CD14-positive monocyte (primary cell): ENCODE data around the gene EDIL3. TPM values are rescaled to one million over a fixed set of nuclear protein-coding genes. Genes with fewer than 3 reads are reported as not detected.

ENCODE experiments used
- DNase-seq, 3 donors: peaks; one replicate each; pipeline ENCODE4 v3.0.0-alpha.2; 2011 to 2022
- H2AFZ ChIP-seq: 2 replicates; pipeline ENCODE4 v1.6.0; 2012; ENCODE audit warnings: mild to moderate bottlenecking, low read depth, low read length, inconsistent platforms; ENCODE audit not compliant: insufficient read depth, poor library complexity, severe bottlenecking
- H3K27ac ChIP-seq, 2 donors: 1 replicate in 1 of 2; 2 replicates in 1 of 2; pipeline ENCODE4 v1.5.1; 2012 to 2013; ENCODE audit warnings: low read length in 2 of 2, control low read depth in 1 of 2, inconsistent platforms in 1 of 2, low read depth in 1 of 2, mild to moderate bottlenecking in 1 of 2
- H3K27me3 ChIP-seq, 2 donors: one replicate each; pipeline versions ENCODE4 v1.6.0 to v1.6.1; 2011 to 2013; ENCODE audit warnings: low read length in 2 of 2; ENCODE audit not compliant: control insufficient read depth in 2 of 2, insufficient read depth in 2 of 2
- H3K36me3 ChIP-seq, 2 donors: replicated peaks in 1 of 2; 1 replicate in 1 of 2; 2 replicates in 1 of 2; pipeline versions ENCODE4 v1.5.1 to v1.6.1; 2012 to 2013; ENCODE audit warnings: low read length in 2 of 2, control low read depth in 1 of 2, inconsistent platforms in 1 of 2, mild to moderate bottlenecking in 1 of 2; ENCODE audit not compliant: insufficient read depth in 2 of 2, control insufficient read depth in 1 of 2
- H3K4me1 ChIP-seq, 2 donors: 1 replicate in 1 of 2; 2 replicates in 1 of 2; pipeline versions ENCODE4 v1.5.1 to v1.6.1; 2012 to 2013; ENCODE audit warnings: low read length in 2 of 2, control low read depth in 1 of 2, inconsistent platforms in 1 of 2, mild to moderate bottlenecking in 1 of 2, moderate library complexity in 1 of 2; ENCODE audit not compliant: insufficient read depth in 2 of 2, control insufficient read depth in 1 of 2
- H3K4me2 ChIP-seq: replicated peaks from 2 replicates; pipeline ENCODE3; 2012; ENCODE audit warnings: low read length, moderate library complexity, mild to moderate bottlenecking; ENCODE audit not compliant: poor library complexity, severe bottlenecking; ENCODE audit errors: extremely low read depth
- H3K4me3 ChIP-seq, 3 experiments: fragments of 200-600 bp in 1 of 3; sonication (generic) in 1 of 3; replicated peaks in 1 of 3; 1 replicate in 2 of 3; 2 replicates in 1 of 3; pipeline ENCODE4 v1.5.1; 2011 to 2013; ENCODE audit warnings: low read length in 3 of 3, mild to moderate bottlenecking in 3 of 3, control low read depth in 2 of 3, low read depth in 2 of 3, inconsistent platforms in 1 of 3, moderate library complexity in 1 of 3
- H3K79me2 ChIP-seq: 2 replicates; pipeline ENCODE4 v1.6.0; 2012; ENCODE audit warnings: mild to moderate bottlenecking, control low read depth, inconsistent platforms, low read length, moderate library complexity; ENCODE audit not compliant: insufficient read depth
- H3K9ac ChIP-seq: 2 replicates; pipeline ENCODE4 v1.6.0; 2017; ENCODE audit warnings: low read length, mild to moderate bottlenecking; ENCODE audit not compliant: insufficient read depth, poor library complexity, severe bottlenecking
- H3K9me3 ChIP-seq, 2 donors: replicated peaks in 1 of 2; 1 replicate in 1 of 2; 2 replicates in 1 of 2; pipeline versions ENCODE4 v1.5.1 to v1.6.1; 2012 to 2013; ENCODE audit warnings: low read length in 2 of 2, control low read depth in 1 of 2; ENCODE audit not compliant: control insufficient read depth in 1 of 2, insufficient read depth in 1 of 2
- H4K20me1 ChIP-seq: 2 replicates; pipeline ENCODE4 v1.6.0; 2012; ENCODE audit warnings: mild to moderate bottlenecking, low read length, control low read depth, moderate library complexity; ENCODE audit not compliant: insufficient read depth
- H3K27ac Mint-ChIP-seq, 7 donors: one replicate each; pipeline ENCODE4 v1.8.0; 2020; ENCODE audit warnings: mild to moderate bottlenecking in 7 of 7, mixed read lengths in 7 of 7, moderate library complexity in 6 of 7, inconsistent platforms in 2 of 7
- H3K27me3 Mint-ChIP-seq, 3 donors: one replicate each; pipeline ENCODE4 v1.8.0; 2021 to 2022; ENCODE audit warnings: low read depth in 3 of 3, mild to moderate bottlenecking in 3 of 3, mixed read lengths in 3 of 3, moderate library complexity in 3 of 3, inconsistent platforms in 1 of 3
- H3K36me3 Mint-ChIP-seq, 2 donors: one replicate each; pipeline ENCODE4 v1.8.0; 2020; ENCODE audit warnings: mixed read lengths in 2 of 2, inconsistent platforms in 1 of 2, mild to moderate bottlenecking in 1 of 2
- H3K4me1 Mint-ChIP-seq: one replicate; pipeline ENCODE4 v1.8.0; 2020; ENCODE audit warnings: mild to moderate bottlenecking, mixed read lengths
- H3K4me3 Mint-ChIP-seq, 2 donors: one replicate each; pipeline ENCODE4 v1.8.0; 2020; ENCODE audit warnings: mild to moderate bottlenecking in 2 of 2, mixed read lengths in 2 of 2, moderate library complexity in 1 of 2
- H3K9me3 Mint-ChIP-seq, 7 donors: one replicate each; pipeline ENCODE4 v1.8.0; 2020 to 2022; ENCODE audit warnings: mixed read lengths in 7 of 7, mild to moderate bottlenecking in 6 of 7, moderate library complexity in 6 of 7, inconsistent platforms in 2 of 7
- CTCF ChIP-seq: fragments of 200-600 bp; IDR thresholded peaks from one replicate; pipeline ENCODE4 v1.8.0; 2022; ENCODE audit warnings: antibody characterized with exemption, mild to moderate bottlenecking
- WGBS: methylation state at CpG from one replicate; pipeline ENCODE4 v1.1.5; 2013; ENCODE audit warnings: missing lambda C conversion rate; ENCODE audit not compliant: insufficient coverage; 5-methylcytosine and 5-hydroxymethylcytosine counted together
- intact Hi-C, 2 donors: fragments of 100-400 bp; cut with micrococcal nuclease; formaldehyde crosslinking; loops; one replicate each; pipeline versions ENCODE4 v1.15.0 to v1.15.1; 2023
- polyA plus RNA-seq, 3 donors: library from polyadenylated mRNA; depleted of rRNA in 1 of 3; unstranded in 2 of 3; stranded (reverse) in 1 of 3; fragments of 300-500 nt in 2 of 3; fragments of >200 nt in 1 of 3; fragmentation: Illumina TruSeq in 2 of 3; gene quantifications; 1 replicate in 2 of 3; 2 replicates in 1 of 3; pipeline ENCODE4 v1.2.3, GENCODE V29; 2012 to 2021

The EDIL3 gene
- polyA plus RNA-seq, 3 donors = 0.09 TPM; not detected in 2

- Mint-ChIP-seq H3K9me3 (no peaks in the 10 kb centered on the region), H3K4me1 (no peaks in the 10 kb centered on the region), H3K27me3 (peaks cover 0 to 4% (median 2%) of the 10 kb centered on the region in 3 donors), H3K27ac (no peak overlapping the region), H3K36me3 (no peaks in the 10 kb centered on the region), H3K4me3 (no peak overlapping the region)
- WGBS = 83% methylated on average over 2 of the region's 4 CpGs
- Histone ChIP-seq H3K36me3 (no peaks in the 10 kb centered on the region), H3K79me2 (no peaks in the 10 kb centered on the region), H3K27ac (no peak overlapping the region), H3K9ac (no peak overlapping the region), H2AFZ (no peak overlapping the region), H3K4me1 (no peaks in the 10 kb centered on the region), H4K20me1 (no peaks in the 10 kb centered on the region), H3K9me3 (no peaks in the 10 kb centered on the region), H3K4me3 (no peak overlapping the region), H3K4me2 (no peak overlapping the region), H3K27me3 (no peaks in the 10 kb centered on the region)
- no peak for DNase-seq
- intact Hi-C loops = no loop called here
- TF ChIP-seq CTCF = no peak
Measured at GRCh38 chr5:84248013-84248412, 136.7 kb downstream of the EDIL3 start.

DNA sequence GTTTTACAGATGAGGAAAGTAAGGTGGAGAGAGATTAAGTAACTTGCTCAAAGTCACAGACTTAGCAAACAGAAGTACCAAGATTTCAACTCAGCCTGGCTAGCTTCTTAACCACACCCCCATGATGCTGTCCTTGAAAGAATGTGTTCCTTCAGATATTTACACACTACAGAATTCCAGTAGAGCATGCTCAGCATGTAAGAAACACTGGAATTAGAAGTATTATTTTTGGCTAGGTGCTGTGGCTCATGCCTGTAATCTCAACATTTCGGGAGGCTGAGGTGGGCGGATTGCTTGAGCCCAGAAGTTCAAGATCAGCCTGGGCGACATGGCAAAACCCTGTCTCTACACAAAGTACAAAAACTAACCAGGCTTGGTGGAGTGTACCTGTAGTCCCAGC lies 142.4 kb downstream of the EDIL3 start:
- H3K4me3 Mint-ChIP-seq = no peak overlapping the region
- Histone ChIP-seq H2AFZ (no peak overlapping the region), H3K9me3 (no peaks in the 10 kb centered on the region), H3K4me2 (no peak overlapping the region), H3K27ac (no peak overlapping the region), H3K79me2 (no peaks in the 10 kb centered on the region), H3K36me3 (no peaks in the 10 kb centered on the region), H3K27me3 (no peaks in the 10 kb centered on the region), H3K4me3 (no peak overlapping the region), H3K9ac (no peak overlapping the region), H4K20me1 (no peaks in the 10 kb centered on the region), H3K4me1 (no peaks in the 10 kb centered on the region)
- H3K27ac Mint-ChIP-seq = peak overlapping the region in 1 of 7 donors; percentile 7
- peaks cover 0 to 6% (median 0%) of the 10 kb centered on the region in 7 donors for H3K9me3 Mint-ChIP-seq
- no CpG with 5 or more reads among the region's 3 CpGs for WGBS
- intact Hi-C loops = no loop called here
- no peak for DNase-seq
- no peaks in the 10 kb centered on the region for H3K4me1 Mint-ChIP-seq
- peaks cover 0 to 2% (median 0%) of the 10 kb centered on the region in 3 donors for H3K27me3 Mint-ChIP-seq
- no peaks in the 10 kb centered on the region for H3K36me3 Mint-ChIP-seq
- TF ChIP-seq CTCF = no peak
